Sigmoid colon (tissue), 7 donors: ENCODE results near the gene NTM. TPM values are rescaled to one million over a fixed set of nuclear protein-coding genes. Genes with fewer than 3 reads are reported as not detected.

ENCODE experiments used
- DNase-seq: peaks from one replicate; pipeline ENCODE4 v3.0.0-alpha.2; 2019
- H3K27ac ChIP-seq, 4 donors: fragments of 200-600 bp; sonication (generic); one replicate each; pipeline ENCODE4 v1.5.1; 2016 to 2019; ENCODE audit warnings: mild to moderate bottlenecking in 1 of 4
- H3K27me3 ChIP-seq, 3 donors: fragments of 200-600 bp; sonication (generic); one replicate each; pipeline ENCODE4 v1.5.1; 2019; ENCODE audit warnings: mild to moderate bottlenecking in 1 of 3
- H3K36me3 ChIP-seq, 4 donors: fragments of 200-600 bp; sonication (generic); one replicate each; pipeline ENCODE4 v1.5.1; 2016 to 2019
- H3K4me1 ChIP-seq, 4 donors: fragments of 200-600 bp; sonication (generic); one replicate each; pipeline ENCODE4 v1.5.1; 2017 to 2019
- H3K4me3 ChIP-seq, 4 donors: fragments of 200-600 bp; sonication (generic); one replicate each; pipeline ENCODE4 v1.5.1; 2017 to 2019; ENCODE audit warnings: mild to moderate bottlenecking in 2 of 4, moderate library complexity in 1 of 4
- H3K9me3 ChIP-seq, 4 donors: fragments of 200-600 bp in 3 of 4; sonication (generic) in 3 of 4; one replicate each; pipeline versions ENCODE4 v1.5.1 to v1.6.1; 2013 to 2019
- EP300 ChIP-seq, 4 donors: sonication (generic); formaldehyde crosslinking; IDR thresholded peaks; one replicate each; pipeline ENCODE4 v1.6.1; 2017; ENCODE audit warnings: antibody characterized with exemption in 4 of 4
- POLR2A ChIP-seq, 2 donors: fragments of 450-650 bp; IDR thresholded peaks; one replicate each; pipeline ENCODE4 v1.6.1; 2016; ENCODE audit warnings: antibody characterized with exemption in 2 of 2, mild to moderate bottlenecking in 2 of 2, moderate library complexity in 2 of 2
- POLR2AphosphoS5 ChIP-seq, 4 donors: sonication (generic); formaldehyde crosslinking; IDR thresholded peaks; one replicate each; pipeline ENCODE4 v1.6.1; 2017; ENCODE audit warnings: antibody characterized with exemption in 4 of 4
- WGBS, 2 donors: extraction: QIAGEN DNeasy Blood & Tissue Kit; methylation state at CpG; one replicate each; pipeline ENCODE4 v1.1.7; 2013; 5-methylcytosine and 5-hydroxymethylcytosine counted together
- intact Hi-C: fragments of 100-400 bp; cut with DNase I; formaldehyde crosslinking; loops from one replicate; pipeline ENCODE4 v1.15.1; 2023
- polyA plus RNA-seq, 3 donors: library from polyadenylated mRNA; stranded (reverse); fragments of 200-250 nt; gene quantifications; one replicate each; pipeline ENCODE4 v1.2.3, GENCODE V29; 2013
- total RNA-seq, 4 donors: library from RNA; depleted of rRNA; stranded (reverse); fragments of >200 nt; gene quantifications; one replicate each; pipeline ENCODE4 v1.1.0, GENCODE V29; 2016
- TF ChIP-seq, protein P1 (sequence below), 4 experiments: fragments of 450-650 bp in 3 of 4; fragments of 200-600 bp in 1 of 4; IDR thresholded peaks; one replicate each; pipeline ENCODE4 v1.5.1; 2016 to 2019; ENCODE audit warnings: antibody characterized with exemption in 4 of 4, mild to moderate bottlenecking in 3 of 4, moderate library complexity in 2 of 4
- donor health status: healthy with polysubstance abuse.
- donor health status: Bipolar disorder and iron deficiency.
- donor health status: healthy.

Gene NTM
- total and polyA plus RNA-seq, 7 donors = 0.96 to 18.3 (median 6.4) TPM; not detected in 1

DNA sequence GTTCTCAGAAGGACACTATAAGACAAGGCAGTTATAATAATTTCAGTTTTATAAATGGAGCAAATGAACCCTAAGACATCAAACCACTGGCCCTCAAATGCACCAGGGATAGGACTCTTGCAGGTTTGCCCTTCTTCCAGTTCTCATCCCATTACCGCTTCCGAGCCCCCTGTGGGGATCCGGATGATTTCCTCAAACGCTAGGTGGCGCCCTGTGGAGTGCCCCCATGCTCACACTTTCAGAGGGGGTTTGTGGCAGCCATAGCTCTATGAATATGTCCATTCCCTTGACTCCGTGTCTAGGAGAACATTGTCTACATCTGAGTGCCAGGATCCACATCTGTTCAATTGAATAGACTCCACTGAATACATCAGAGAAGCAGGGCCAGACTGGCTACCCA, 816.3 kb downstream of the NTM start:
- no peaks in the 10 kb centered on the region for H3K9me3 ChIP-seq
- no peak for DNase-seq
- H3K4me1 ChIP-seq = no peaks in the 10 kb centered on the region
- H3K36me3 ChIP-seq = no peaks in the 10 kb centered on the region
- 65 to 71% methylated on average over 6 of the region's 6 CpGs for WGBS, 2 donors
- H3K27ac ChIP-seq = no peak overlapping the region
- H3K4me3 ChIP-seq = no peak overlapping the region
- no peaks in the 10 kb centered on the region for H3K27me3 ChIP-seq
- intact Hi-C loops = no loop called here
- TF ChIP-seq EP300 (IDR thresholded peaks at IDR 0.05) (no peak), POLR2A (IDR thresholded peaks at IDR 0.05) (no peak), POLR2AphosphoS5 (IDR thresholded peaks at IDR 0.05) (no peak)
- TF ChIP-seq, protein P1, sequence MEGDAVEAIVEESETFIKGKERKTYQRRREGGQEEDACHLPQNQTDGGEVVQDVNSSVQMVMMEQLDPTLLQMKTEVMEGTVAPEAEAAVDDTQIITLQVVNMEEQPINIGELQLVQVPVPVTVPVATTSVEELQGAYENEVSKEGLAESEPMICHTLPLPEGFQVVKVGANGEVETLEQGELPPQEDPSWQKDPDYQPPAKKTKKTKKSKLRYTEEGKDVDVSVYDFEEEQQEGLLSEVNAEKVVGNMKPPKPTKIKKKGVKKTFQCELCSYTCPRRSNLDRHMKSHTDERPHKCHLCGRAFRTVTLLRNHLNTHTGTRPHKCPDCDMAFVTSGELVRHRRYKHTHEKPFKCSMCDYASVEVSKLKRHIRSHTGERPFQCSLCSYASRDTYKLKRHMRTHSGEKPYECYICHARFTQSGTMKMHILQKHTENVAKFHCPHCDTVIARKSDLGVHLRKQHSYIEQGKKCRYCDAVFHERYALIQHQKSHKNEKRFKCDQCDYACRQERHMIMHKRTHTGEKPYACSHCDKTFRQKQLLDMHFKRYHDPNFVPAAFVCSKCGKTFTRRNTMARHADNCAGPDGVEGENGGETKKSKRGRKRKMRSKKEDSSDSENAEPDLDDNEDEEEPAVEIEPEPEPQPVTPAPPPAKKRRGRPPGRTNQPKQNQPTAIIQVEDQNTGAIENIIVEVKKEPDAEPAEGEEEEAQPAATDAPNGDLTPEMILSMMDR (IDR thresholded peaks at IDR 0.05) = no peak

DNA sequence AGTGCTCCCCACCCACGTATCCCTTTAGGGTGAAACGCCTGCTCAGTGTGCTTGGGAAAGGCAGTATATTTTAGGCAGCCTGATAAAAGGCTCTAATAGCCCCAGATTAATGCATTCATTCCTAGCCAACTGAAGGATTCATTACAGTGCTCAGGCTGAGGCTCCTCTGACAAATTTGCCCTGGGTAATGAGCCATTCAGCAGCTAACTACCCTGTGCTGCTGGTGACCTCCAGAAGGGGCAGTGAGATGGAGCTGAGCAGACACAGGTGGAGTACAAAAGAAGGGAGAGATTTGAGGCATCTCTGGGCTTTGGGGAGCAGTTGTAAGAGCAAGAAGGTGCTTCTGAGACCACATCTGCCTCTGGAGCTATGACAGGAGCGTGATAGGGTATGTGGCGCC, 817.0 kb downstream of the NTM start:
- intact Hi-C loops = no loop called here
- 81 to 88% methylated on average over 4 of the region's 4 CpGs for WGBS, 2 donors
- no peaks in the 10 kb centered on the region for H3K36me3 ChIP-seq
- no peak for TF ChIP-seq POLR2A (IDR thresholded peaks at IDR 0.05)
- no peak for TF ChIP-seq EP300 (IDR thresholded peaks at IDR 0.05)
- TF ChIP-seq, protein P1 (IDR thresholded peaks at IDR 0.05) = no peak
- no peak for TF ChIP-seq POLR2AphosphoS5 (IDR thresholded peaks at IDR 0.05)
- no peak overlapping the region for H3K4me3 ChIP-seq
- no peaks in the 10 kb centered on the region for H3K27me3 ChIP-seq
- no peak overlapping the region for H3K27ac ChIP-seq
- no peaks in the 10 kb centered on the region for H3K4me1 ChIP-seq
- no peaks in the 10 kb centered on the region for H3K9me3 ChIP-seq
- DNase-seq = no peak

DNA sequence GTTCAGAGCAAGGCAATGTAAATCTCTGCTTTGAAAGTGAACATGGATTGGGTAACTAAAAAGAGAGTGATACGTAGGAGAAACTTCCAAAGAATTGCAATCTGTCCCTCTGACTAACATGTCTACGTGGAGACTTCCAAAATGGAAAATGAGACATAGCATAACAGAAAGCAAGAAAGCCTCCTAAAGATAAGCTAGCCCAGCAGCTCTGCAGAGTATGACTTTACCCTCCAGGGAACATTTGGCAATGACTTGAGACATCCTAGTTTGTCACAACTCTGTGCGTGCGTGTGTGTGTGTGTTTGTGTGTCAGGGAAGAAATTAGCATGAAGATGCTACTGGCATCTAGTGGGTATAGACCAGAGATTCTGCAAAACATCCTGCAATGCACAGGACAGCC, 817.4 kb downstream of the NTM start:
- no peaks in the 10 kb centered on the region for H3K27me3 ChIP-seq
- no peak overlapping the region for H3K27ac ChIP-seq
- H3K4me1 ChIP-seq = no peaks in the 10 kb centered on the region
- no peaks in the 10 kb centered on the region for H3K36me3 ChIP-seq
- DNase-seq = no peak
- WGBS, 2 donors = 90 to 92% methylated on average over 4 of the region's 4 CpGs
- TF ChIP-seq POLR2A (IDR thresholded peaks at IDR 0.05) (no peak), EP300 (IDR thresholded peaks at IDR 0.05) (no peak)
- H3K9me3 ChIP-seq = no peaks in the 10 kb centered on the region
- intact Hi-C loops = no loop called here
- H3K4me3 ChIP-seq = no peak overlapping the region

DNA sequence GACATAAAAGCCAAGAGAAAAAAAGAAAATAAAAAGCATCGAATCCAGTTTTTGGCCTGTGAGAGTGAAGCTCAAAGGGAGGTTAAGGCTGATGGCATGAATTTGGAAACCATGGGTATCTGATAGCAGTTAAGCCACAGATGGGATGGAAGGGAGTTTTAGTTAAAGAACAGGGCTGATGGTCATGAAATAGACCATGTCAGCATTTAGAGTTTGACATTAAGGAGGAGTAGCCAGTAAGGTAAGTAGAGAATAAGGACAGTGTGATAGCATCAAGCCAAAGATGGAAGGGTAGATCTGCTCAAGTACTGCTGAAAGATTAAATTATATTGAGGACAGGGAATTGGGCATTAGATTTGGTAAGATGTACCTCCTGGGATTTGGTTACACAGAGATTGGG, 826.5 kb downstream of the NTM start:
- Histone ChIP-seq H3K27ac (no peak overlapping the region), H3K9me3 (no peaks in the 10 kb centered on the region), H3K4me1 (no peaks in the 10 kb centered on the region), H3K4me3 (no peak overlapping the region), H3K36me3 (no peaks in the 10 kb centered on the region), H3K27me3 (no peaks in the 10 kb centered on the region)
- TF ChIP-seq, protein P1 (IDR thresholded peaks at IDR 0.05) = no peak
- no peak for TF ChIP-seq EP300 (IDR thresholded peaks at IDR 0.05)
- TF ChIP-seq POLR2AphosphoS5 (IDR thresholded peaks at IDR 0.05) = no peak
- no peak for TF ChIP-seq POLR2A (IDR thresholded peaks at IDR 0.05)
- intact Hi-C loops = no loop called here
- no peak for DNase-seq
- 86 to 91% methylated on average over 1 of the region's 1 CpG for WGBS, 2 donors

DNA sequence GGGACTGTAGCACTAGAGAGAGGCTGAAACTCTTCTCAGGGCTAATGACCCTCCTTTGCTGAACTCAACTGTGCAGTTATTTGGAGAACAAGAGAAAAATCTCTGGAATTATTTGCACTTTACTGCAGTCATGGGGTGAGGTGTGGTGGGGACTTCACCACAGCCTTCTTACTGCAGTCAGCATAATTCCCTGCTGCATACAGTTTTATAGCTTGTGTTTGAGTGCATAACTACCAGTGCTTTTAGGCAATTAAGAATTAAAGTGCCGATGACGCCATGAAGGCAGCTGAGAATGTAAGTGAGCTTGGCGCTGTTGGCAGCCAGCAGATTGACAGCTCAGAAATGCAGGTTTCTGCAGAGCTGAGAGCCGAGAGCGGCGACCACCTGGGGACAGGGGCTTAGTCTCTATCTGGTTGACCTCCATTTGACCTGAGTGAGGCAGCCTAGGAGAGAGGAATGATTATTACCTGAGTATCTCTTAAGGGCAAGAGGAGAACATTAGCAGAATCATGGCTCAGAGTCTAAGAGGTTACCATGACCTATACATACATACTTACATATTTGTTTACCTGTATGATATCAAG, 830.0 kb downstream of the NTM start:
- no peak for DNase-seq
- no peaks in the 10 kb centered on the region for H3K9me3 ChIP-seq
- no peaks in the 10 kb centered on the region for H3K36me3 ChIP-seq
- intact Hi-C loops = no loop called here
- no peak overlapping the region for H3K27ac ChIP-seq
- H3K27me3 ChIP-seq = no peaks in the 10 kb centered on the region
- WGBS, 2 donors = 68 to 71% methylated on average over 6 of the region's 6 CpGs
- H3K4me3 ChIP-seq = no peak overlapping the region
- H3K4me1 ChIP-seq = no peaks in the 10 kb centered on the region
- no peak for TF ChIP-seq POLR2AphosphoS5 (IDR thresholded peaks at IDR 0.05)
- TF ChIP-seq EP300 (IDR thresholded peaks at IDR 0.05) = no peak
- TF ChIP-seq POLR2A (IDR thresholded peaks at IDR 0.05) = no peak
- TF ChIP-seq, protein P1 (IDR thresholded peaks at IDR 0.05) = no peak
